Measurements from ENCODE around the gene TRIM44.
"Not testable (repeated sequence)": the region's sequence is repeated elsewhere in the genome, so short reads cannot be mapped to it uniquely, and the experiment has no call there.

The TRIM44 gene

DNA sequence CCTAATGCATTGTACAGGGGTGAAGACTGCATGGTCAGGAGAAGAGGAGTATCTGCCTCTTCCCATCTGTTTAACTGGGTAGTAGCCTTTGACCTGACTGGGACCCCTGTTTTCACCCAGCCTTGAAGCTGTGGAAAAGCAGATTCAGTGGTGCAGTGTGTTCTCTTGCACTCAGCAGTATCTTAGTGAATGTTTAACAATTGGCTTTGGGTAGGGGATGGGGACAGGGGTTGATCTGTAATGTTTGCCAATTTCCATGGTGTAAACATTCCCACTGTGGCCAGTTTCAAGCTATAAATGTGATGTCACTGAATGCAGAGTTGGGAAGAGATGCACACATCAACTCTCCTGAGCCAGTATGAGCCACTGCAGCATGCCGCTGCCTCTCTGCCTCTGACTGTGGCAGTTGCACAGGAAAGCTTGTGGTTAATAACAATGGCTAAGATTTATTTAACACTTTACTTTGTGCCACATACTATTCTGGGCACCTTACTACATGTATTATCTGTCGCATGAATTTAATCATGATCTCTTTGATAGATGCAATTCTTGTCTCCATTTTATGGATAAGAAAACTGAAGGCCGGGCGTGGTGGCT, 28.6 kb upstream of the TRIM44 start:
- no peak for DNase-seq

DNA sequence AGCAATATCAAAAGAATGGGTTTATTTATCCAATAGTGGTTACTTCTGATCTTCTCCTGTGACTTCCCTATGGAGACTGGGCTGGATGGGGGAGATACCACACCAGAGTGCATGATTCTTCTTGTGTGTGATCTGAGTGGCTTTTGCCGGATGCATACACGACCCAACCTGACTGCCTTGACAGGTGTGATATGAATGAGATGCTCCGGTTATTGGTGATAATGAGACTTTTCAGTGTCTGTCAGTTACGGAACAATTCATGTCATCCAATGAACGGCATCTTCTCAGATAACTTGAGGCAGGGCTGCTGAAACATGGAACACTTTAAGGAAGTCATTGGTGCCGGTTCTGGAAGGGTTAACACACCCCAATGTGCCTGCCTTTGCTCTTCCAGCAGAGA, 26.6 kb upstream of the TRIM44 start:
- DNase-seq = no peak

DNA sequence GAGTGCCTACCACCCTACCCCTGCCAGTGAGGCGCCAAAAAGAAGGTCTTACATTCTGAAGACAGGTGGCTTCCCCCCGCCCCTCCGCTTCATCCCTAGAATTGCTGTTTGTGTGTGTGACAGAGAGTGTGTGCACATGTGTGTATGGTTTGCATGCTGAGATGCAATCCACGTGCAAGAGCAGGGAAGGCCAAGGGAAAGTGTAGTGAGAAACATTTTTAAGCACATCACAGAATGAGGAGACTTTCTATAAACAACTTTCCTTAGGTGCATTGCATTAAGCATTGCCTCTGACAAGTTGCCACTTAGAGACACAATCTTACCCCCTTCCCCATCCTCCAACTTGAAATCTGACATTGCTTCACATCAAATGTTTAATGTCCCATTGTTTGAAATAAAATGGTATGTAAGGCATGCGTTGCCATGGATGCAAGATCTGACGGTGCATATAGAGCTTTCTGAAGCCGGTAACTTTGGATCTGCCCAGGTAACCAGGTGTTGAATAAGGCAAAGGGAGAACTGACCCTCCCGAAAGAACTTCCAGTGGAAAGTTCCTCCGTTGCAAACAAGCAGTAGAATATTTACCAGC, 22.9 kb upstream of the TRIM44 start:
- no peak for DNase-seq

DNA sequence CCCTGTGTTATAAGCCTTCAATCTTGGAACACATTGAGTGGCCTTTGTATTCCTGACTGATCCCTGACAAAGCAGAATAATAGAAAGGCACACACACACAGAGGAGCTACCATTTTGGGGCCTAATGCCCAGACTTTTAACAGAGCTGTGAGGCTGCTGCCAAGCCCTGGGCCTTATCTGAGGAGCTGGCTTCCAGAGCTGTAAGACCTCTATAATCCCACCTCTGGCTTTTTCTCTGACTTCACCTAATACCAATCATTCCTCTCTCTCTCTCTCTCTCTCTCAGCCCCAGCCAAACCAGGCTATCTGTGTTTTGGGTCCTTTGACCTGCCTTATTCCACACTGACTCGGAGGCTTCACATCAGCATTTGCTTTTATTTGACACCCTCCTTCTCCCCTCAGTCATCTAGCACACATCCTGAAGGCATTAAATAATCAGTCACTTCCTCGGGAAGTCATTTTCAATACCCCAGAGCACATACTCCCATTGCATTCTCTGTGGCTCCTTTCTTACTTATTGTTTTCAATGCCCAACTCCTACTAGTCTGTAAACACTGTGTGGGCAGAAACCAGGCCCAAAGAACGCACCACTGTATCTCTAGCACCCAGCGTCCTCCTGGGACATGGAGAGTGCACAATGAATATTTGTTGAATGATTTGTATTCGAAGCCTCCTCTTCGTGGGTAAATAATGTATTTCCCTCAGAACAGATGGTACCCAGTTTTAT, 21.2 kb upstream of the TRIM44 start:
- DNase-seq = no peak

DNA sequence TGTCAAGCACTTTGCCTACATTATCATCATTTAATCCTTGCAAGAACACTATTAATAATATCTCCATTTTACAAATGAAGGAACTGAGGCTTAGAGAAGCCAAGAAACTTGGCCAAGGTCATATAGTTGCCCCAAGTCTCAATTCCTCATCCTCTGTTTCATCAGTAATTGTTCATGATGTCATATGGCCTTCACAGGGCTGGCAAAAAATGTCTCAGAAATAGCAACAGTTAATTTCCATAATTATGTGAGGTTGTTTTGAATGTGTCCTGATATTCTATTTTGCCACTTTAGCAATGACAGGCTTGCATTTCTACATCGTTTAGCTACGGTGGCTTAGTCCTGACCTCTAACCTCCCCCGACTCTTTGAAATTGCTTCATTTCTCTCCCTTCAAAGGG, 20.6 kb upstream of the TRIM44 start:
- DNase-seq = no peak

DNA sequence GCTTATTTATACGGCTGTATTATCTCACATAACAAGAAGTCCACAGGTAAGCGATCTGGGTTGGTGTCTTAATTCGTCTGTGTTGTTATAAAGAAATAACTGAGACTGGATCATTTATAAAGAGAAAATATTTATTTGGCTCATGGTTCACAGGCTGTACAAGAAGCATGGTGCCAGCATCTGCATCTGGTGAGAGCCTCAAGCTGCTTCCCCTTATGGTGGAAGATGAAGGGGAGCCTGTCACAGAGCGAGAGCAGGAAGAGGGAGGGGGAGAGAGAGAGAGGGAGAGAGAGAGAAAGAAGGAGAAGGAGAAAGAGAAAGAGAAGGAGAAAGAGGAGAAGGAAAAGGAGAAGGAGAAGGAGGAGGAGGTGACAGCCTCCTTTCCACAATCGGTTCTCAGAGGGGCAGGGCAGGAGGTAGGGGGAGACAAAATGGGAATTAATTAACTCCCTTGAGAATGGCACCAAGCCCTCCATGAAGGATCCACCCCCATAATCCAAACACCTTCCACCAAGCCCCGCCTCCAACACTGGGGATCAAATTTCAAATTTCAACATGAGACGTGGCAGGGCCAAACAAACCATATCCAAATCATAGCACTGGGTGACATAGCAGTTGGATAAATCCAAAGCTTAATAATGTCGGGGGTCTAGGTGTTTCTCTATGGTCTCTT, 15.0 kb upstream of the TRIM44 start:
- DNase-seq = no peak

DNA sequence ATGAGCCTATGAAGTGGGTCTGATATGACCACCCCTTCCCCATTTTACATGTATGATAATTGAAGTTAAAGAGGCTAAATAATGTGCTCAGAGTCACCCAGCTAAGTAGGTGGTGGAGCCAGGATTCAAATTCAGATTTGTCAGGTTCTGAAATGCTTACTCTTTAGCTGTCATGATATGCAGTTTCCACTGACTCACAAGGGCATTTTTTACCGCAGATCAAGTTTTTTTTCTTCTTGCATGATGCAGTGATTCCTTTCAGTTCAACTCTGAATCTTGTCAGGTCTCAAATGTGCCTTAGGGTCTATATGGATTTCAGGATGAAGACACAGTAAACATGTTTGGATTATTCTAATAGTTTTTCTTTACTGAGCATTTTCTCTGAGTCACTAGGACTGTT, 12.6 kb upstream of the TRIM44 start:
- no peak for DNase-seq

DNA sequence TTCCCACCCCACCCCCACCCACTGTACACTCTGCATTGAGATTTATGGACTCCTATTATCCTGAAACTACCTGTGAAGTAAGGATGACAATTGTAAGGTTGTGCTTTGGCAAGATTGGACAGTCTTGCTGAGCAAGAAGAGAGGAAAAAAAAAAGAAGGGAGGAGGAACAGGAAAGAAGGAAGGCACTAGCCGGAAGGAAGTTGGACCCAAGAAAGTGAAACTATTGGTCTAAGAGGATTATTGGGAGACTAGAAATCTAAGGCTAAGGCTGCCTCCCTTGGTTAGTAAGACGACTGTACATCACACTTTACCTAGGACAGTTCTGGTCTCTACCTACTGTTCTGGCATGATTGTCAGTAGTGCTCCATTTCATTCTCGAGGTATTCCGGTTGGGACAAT, 12.1 kb upstream of the TRIM44 start:
- no peak for DNase-seq

DNA sequence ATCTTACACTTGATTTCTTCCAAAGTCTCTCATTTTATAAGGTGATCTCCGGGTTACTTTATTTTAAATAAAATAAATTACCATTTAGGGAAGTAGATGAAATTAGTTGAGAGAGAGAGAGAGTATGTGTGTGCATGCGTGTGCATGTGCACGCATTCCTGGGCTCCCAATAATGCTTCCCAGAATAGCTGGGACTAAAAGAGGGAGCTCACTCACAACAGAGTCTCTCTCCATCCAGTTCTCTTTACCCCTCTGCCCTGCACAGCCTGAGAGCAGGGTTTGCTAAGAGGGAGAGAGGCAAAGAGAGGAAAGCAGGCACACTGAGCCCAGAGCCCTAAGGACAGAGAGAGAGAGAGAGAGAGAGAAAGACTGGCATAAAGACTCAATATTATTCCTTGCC, 11.3 kb upstream of the TRIM44 start:
- no peak for DNase-seq

DNA sequence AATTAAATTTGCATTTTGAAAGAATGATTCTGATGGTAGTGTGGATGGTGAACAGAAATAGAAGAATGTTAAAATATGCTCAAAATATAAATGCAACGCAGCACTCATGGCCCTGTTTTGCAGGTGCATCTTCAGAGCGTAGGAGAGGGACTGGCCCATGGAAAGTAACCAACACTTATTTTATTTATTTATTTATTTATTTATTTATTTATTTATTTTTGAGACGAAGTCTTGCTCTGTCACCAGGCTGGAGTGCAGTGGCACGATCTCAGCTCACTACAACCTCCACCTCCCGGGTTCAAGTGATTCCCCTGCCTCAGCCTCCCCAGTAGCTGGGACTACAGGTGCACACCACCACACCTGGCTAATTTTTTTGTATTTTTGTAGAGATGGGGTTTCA, 9.8 kb upstream of the TRIM44 start:
- DNase-seq = not testable (repeated sequence)

DNA sequence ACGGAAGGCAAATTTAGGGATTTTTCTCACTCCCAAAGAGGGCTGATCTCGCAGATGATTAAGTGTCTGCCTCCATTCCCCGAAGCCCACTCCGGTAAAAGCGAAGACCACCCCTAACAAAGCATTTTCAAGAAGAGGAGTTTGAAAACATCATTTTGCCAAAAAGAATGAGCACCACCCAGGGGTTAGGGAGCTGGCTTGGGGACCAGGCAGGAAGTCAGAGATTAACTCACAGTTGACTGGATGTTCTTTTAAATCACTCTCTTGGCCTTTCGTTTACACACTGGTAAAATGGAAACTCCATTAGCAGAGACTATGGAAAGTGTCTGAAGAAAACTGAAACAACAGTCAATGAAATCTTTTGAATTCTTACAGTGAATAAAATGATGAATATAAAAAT, 7.9 kb upstream of the TRIM44 start:
- no peak for DNase-seq

DNA sequence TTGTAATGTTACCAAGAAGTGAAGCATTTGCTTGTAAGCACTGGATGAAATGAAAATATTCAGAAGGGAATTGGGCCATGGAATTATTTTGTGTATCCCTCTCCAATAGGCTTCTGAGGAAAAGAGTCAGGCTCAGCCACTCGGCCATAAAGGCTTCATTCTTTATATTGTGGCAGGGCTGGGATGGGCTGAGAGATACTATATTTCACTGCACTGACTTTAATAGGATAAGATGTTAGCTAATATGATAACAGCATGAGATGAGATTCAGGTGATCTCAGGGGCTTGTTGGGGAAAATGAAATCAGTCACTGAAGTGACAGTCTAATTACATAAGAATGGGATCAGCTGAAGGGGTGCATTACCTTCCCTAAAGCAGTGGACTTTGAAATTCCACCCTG, 7.3 kb upstream of the TRIM44 start:
- DNase-seq = no peak

DNA sequence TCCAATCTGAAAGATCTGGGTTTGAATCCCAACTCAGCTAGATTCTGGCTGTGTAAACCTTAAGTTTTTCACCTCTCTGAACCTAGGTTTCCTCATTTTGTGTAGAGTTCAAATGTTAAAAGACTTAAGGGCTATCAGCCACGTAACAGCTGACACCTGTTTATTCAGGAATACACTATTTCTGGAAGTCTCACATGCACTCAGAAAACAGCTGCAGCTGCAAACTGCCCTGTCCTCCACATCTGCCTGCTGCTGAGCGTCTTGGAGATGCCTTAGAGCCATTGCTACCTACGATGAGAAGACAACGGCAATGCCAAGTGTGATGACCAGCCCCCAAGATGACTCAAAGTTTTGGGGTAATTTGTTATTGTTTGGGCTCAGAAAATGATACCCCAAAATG, 6.7 kb upstream of the TRIM44 start:
- DNase-seq = no peak

DNA sequence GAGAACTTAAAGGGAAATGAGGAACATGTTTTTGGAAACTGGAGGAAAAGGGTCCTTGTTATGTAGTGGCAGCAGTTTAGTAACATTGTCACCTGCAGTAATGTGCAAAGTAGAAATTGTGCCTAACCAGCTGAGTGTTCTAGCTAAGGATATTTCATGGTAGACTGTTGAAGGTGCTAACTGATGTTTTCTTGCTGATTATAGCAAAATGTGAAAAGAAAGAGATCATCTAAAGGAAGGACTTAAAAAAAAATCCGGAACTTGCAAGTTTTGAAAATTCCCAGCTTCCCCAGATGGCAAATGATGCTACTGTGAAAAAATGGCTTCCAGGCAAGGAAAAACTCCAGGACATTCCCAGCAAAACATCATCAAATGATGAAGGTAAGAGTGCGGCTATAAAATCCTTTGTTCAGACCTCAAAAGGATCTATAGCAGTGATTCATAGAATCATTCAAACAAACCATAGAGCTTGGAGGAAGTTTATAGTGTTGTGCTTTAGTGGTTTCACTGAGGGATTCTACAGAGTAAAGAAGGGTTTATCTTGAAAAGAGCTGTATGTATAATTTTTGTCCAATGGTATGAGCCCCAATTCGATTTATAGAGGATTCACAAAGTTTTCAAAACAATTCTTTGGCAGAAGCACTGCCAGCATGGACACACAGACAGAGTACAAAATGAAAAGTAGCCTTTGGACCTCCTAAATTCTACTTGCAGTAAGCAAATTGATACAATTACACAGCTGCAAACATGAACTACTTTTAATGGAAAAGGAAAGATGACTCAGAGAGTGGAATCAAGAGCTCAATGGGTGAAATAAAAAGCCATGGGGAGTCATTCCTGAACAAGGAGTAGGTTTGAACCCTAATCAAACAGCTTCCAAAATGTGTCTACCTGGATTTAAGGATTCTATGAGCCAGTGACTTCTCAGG, 4.3 kb upstream of the TRIM44 start:
- no peak for DNase-seq

DNA sequence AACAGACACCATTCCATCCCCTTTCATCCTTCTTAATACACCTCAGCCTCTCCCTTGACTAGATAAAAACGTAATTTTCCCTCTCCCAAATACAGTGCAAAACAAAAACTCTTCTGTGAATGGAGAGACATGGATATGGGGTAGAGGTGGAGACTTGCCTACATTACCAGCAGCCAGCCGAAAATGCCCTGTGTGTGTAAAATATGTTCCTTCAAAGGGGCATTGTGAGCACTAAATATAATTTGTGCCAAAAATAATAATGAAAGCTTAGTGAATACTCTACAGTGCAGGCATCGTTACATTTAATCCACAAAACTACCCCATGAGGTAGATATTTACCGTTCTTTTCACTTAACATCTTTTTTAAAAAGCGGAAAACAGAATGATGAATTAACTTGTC, 1.0 kb upstream of the TRIM44 start:
- DNase-seq = no peak

DNA sequence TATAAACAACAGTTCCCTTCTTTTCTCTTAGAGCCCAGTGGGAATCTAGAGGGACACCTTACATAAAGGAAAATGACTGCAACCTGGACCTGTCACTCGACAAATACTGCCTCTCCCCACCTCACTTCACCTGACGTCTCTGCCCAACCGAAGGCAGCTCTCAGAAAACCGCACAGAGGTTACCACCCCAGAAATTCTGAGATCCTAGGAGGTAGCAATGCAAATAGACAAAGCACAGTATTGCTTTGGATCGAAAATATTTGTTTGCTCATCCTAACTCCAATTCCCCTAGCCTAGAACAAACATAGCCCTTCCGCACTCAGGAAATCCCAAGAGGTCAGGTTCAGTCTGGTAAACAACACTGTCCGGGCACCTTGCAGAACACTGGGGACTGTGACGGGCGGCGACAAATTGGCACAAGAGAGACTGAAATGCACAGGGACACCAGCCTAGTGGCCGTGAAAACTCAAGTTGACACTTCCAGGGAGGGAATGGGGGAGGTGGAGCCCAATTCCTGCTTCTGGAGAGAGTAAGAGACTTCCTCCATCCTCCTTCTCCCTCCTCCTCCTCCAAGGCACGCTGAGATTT, 420 bp upstream of the TRIM44 start:
- peak; percentile 44 for DNase-seq

DNA sequence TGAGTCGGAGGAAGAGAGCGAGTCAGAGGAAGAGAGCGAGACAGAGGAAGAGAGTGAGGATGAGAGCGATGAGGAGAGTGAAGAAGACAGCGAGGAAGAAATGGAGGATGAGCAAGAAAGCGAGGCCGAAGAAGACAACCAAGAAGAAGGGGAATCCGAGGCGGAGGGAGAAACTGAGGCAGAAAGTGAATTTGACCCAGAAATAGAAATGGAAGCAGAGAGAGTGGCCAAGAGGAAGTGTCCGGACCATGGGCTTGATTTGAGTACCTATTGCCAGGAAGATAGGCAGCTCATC, 780 bp downstream of the TRIM44 start:
- DNase-seq = no peak

DNA sequence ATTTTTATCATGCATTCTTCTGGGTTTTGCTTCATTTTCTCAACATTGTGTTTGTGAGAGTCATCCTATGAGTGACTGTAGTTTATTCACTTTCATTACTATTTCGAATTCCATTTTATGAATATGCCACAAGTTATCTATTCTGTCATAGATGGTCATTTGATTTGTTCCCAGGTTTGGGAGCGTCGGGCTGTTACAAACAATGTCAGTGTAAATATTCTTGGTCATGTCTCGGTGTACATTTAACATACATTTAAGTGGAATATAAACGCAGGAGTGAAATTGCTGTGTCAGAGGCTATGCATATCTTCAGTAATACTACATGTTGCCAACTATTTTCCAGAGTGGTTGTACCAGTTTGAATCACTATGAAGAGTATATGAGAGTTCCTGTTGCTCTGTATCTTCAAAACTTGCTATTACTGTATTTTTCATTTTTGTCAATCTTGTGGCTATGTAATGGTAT, 2.4 kb downstream of the TRIM44 start:
- DNase-seq = no peak

DNA sequence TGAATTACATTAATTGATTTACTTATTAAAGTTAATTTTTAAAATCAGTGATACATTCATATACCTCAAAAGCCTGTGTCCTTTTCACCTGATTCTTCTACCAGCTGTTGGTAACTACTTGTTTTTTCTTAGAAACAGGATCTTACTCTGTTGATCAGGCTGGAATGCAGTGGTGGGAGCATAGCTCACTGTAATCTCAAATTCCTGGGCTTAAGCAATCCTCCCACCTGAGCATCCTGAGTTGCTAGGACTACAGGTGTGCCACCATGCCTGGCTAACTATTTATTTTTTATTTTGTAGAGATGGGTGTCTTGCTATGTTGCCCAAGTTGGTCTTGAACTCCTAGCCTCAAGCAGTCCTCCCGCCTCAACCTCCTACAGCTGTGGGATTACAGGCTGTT, 4.7 kb downstream of the TRIM44 start:
- no peak for DNase-seq

DNA sequence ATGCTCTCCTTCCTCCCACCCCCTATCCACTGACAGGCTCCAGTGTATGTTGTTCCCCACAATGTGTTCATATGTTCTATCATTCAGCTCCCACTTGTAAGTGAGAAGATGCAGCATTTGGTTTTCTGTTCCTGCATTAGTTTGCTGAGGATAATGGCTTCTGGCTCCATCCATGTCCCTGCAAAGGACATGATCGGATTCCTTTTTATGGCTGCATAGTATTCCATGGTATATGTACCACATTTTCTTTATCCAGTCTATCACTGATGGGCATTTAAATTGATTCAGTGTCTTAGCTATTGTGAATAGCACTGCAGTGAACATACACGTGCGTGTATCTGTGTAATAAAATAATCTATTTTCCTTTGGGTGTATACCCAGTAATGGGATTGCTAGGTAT, 5.8 kb downstream of the TRIM44 start:
- DNase-seq = not testable (repeated sequence)

DNA sequence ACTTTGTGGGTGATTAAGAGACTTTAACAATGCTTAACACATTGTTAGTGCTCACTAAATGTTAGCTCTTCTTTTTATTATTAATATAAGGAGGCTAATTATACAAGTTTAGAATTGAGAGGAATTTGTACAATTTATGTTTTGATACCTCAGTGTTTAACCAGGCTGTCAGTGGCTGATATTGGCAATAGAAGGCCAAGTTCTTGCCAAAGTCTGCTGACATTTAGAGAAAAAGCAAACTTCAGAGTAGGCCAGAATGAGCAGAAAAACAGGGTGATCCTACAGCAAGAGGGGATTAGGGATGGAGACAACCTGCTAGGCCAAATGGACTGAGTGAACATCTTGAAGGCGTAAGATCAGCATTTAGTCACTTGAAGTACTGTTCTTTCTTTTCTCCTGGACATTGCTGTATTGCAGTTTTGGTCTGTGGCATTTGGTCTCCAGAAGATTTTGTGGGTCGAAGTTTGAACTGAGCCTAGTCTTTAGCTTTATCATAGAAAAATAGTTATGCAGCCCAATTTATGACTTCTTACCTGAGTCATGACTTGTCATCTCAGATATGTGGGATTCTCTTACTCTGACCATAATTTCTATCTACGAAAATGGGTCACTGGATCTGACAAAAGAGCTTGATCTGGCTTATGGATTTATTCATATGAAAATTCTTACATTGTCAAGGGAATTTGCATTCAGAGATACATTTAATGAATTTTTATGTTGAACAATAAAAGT, 9.0 kb downstream of the TRIM44 start:
- DNase-seq = no peak

DNA sequence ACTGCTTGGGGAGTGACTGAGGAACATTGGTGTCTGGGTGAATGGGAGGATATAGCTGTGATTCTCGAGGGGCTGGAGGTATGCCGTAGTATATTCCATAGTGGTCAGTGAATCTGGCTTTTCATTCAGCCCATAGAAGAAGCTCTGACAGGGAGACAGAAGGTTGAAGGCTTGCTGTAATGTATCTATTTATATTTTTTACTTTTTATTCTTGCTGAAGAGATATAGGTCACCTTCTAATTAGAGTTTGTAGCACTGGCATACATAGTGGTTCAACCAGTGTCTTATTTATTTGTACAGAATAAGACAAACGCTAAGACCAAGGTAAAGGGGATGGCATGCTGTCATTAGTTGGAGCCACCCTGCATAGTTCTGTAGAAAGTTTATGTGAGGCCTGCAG, 10.0 kb downstream of the TRIM44 start:
- DNase-seq = no peak
